WTC11 (cell line): Measurements from ENCODE around the gene AGBL1. TPM values are rescaled to one million over a fixed set of nuclear protein-coding genes. Genes with fewer than 3 reads are reported as not detected.

Source experiments
- ATAC-seq: fragments of 200-7000 bp; cut with Tn5 transposase; 2 replicates; pipeline ENCODE4 v1.10.0; 2021; ENCODE audit warnings: mild to moderate bottlenecking, moderate library complexity
- CTCF ChIA-PET: fragments of 300-600 bp; sonication (Branson Sonifier 250); formaldehyde crosslinking; loops from one replicate; lab custom pipeline; 2021; ENCODE audit warnings: antibody characterized with exemption; lab: Charles Lee
- POLR2A ChIA-PET: fragments of 350-600 bp; sonication (Branson Sonifier 250); formaldehyde crosslinking; loops from one replicate; lab custom pipeline; 2021; ENCODE audit warnings: antibody characterized with exemption; lab: Charles Lee
- DNase-seq: peaks from one replicate; pipeline ENCODE4 v3.0.0; 2021; ENCODE audit warnings: low spot score
- H3K27ac Mint-ChIP-seq: 2 replicates; pipeline ENCODE4 v1.8.0; 2021; ENCODE audit warnings: mixed read lengths
- H3K27me3 Mint-ChIP-seq: 2 replicates; pipeline ENCODE4 v1.8.0; 2021; ENCODE audit warnings: low read depth, mild to moderate bottlenecking, moderate library complexity, mixed read lengths
- H3K36me3 Mint-ChIP-seq: 2 replicates; pipeline ENCODE4 v1.8.0; 2021; ENCODE audit warnings: mixed read lengths
- H3K4me1 Mint-ChIP-seq: 2 replicates; pipeline ENCODE4 v1.8.0; 2022; ENCODE audit warnings: mixed read lengths
- H3K4me3 Mint-ChIP-seq: 2 replicates; pipeline ENCODE4 v1.8.0; 2021; ENCODE audit warnings: mild to moderate bottlenecking, moderate library complexity, mixed read lengths
- H3K9me3 Mint-ChIP-seq: 2 replicates; pipeline ENCODE4 v1.8.0; 2021; ENCODE audit warnings: mixed read lengths
- ATF3 ChIP-seq: sonication (generic); formaldehyde crosslinking; conservative IDR thresholded peaks from 2 replicates; pipeline ENCODE4 v1.8.1; 2022; ENCODE audit warnings: mild to moderate bottlenecking, missing genetic modification reagents
- ATF6 ChIP-seq: sonication (generic); formaldehyde crosslinking; IDR thresholded peaks from 2 replicates; pipeline ENCODE4 v1.8.1; 2023; ENCODE audit warnings: mild to moderate bottlenecking, missing genetic modification reagents
- CDX4 ChIP-seq: fragments of 250-450 bp; sonication (Bioruptor Pico); IDR thresholded peaks from 2 replicates; pipeline ENCODE4 v1.9.0; 2021; ENCODE audit warnings: moderate library complexity, mild to moderate bottlenecking, inconsistent platforms, borderline replicate concordance
- ESRRA ChIP-seq: sonication (generic); formaldehyde crosslinking; IDR thresholded peaks from 2 replicates; pipeline ENCODE4 v1.8.1; 2022; ENCODE audit warnings: mild to moderate bottlenecking, missing genetic modification reagents, borderline replicate concordance
- FOXP1 ChIP-seq: sonication (generic); formaldehyde crosslinking; IDR thresholded peaks from 2 replicates; pipeline ENCODE4 v1.8.0; 2022; ENCODE audit warnings: missing genetic modification reagents, mild to moderate bottlenecking, moderate library complexity, borderline replicate concordance
- GRHL2 ChIP-seq: fragments of 250-450 bp; sonication (Bioruptor Pico); IDR thresholded peaks from 2 replicates; pipeline ENCODE4 v1.8.0; 2022; ENCODE audit warnings: mild to moderate bottlenecking, moderate library complexity; ENCODE audit not compliant: insufficient replicate concordance, severe bottlenecking
- IRF1 ChIP-seq: sonication (generic); formaldehyde crosslinking; IDR thresholded peaks from 2 replicates; pipeline ENCODE4 v1.8.0; 2023; ENCODE audit warnings: missing genetic modification reagents
- IRF2 ChIP-seq: sonication (generic); formaldehyde crosslinking; IDR thresholded peaks from 2 replicates; pipeline ENCODE4 v1.8.0; 2022; ENCODE audit warnings: low read depth, missing genetic modification reagents, borderline replicate concordance
- NFE2L1 ChIP-seq: sonication (generic); formaldehyde crosslinking; IDR thresholded peaks from 2 replicates; pipeline ENCODE4 v1.8.1; 2023; ENCODE audit warnings: missing genetic modification reagents
- NFYB ChIP-seq: sonication (generic); formaldehyde crosslinking; conservative IDR thresholded peaks from 2 replicates; pipeline ENCODE4 v1.8.0; 2022; ENCODE audit warnings: low read depth, missing genetic modification reagents
- PRDM15 ChIP-seq: sonication (generic); formaldehyde crosslinking; IDR thresholded peaks from 2 replicates; pipeline ENCODE4 v1.8.0; 2022; ENCODE audit warnings: missing genetic modification reagents
- SP1 ChIP-seq: sonication (generic); formaldehyde crosslinking; conservative IDR thresholded peaks from 2 replicates; pipeline ENCODE4 v1.8.1; 2022; ENCODE audit warnings: missing genetic modification reagents
- STAT6 ChIP-seq: sonication (generic); formaldehyde crosslinking; conservative IDR thresholded peaks from 2 replicates; pipeline ENCODE4 v1.8.1; 2023; ENCODE audit warnings: mild to moderate bottlenecking, low read depth, missing genetic modification reagents, moderate library complexity
- ZMAT4 ChIP-seq: fragments of 250-450 bp; sonication (Bioruptor Pico); IDR thresholded peaks from 2 replicates; pipeline ENCODE4 v1.9.0; 2021; ENCODE audit warnings: mild to moderate bottlenecking
- ZNF232 ChIP-seq: sonication (generic); formaldehyde crosslinking; IDR thresholded peaks from 2 replicates; pipeline ENCODE4 v1.8.0; 2022; ENCODE audit warnings: mild to moderate bottlenecking, missing genetic modification reagents
- ZNF416 ChIP-seq: fragments of 250-450 bp; sonication (Bioruptor Pico); IDR thresholded peaks from 2 replicates; pipeline ENCODE4 v1.9.0; 2021; ENCODE audit warnings: mild to moderate bottlenecking, inconsistent platforms
- ZSCAN18 ChIP-seq: fragments of 250-450 bp; sonication (Bioruptor Pico); IDR thresholded peaks from 2 replicates; pipeline ENCODE4 v2.1.2; 2022; ENCODE audit warnings: mild to moderate bottlenecking, moderate library complexity
- total RNA-seq: library from RNA; stranded (reverse); gene quantifications from 3 replicates; pipeline ENCODE4 v1.2.3, GENCODE V29; 2021

Gene AGBL1
- total RNA-seq, 1 experiment from 2014 or later, result not detected

GRCh38 chr15:86432861-86433260 is 353.2 kb downstream of the AGBL1 start:
- no peak overlapping the region for H3K27ac Mint-ChIP-seq
- POLR2A ChIA-PET, result no interaction called here
- no peak overlapping the region for H3K4me3 Mint-ChIP-seq
- peaks cover 6% of the 10 kb centered on the region; the same call in 1 of the 2 replicates for H3K4me1 Mint-ChIP-seq
- CTCF ChIA-PET, result no interaction called here
- ATAC-seq, result no peak
- no peak for TF ChIP-seq ATF3 (CRISPR knock-in tag)
- no peak for TF ChIP-seq ESRRA (CRISPR knock-in tag)
- no peak for TF ChIP-seq IRF2
- no peak for TF ChIP-seq PRDM15 (CRISPR knock-in tag)
- no peak for TF ChIP-seq SP1
- TF ChIP-seq ATF6 (CRISPR knock-in tag), result no peak
- no peak for TF ChIP-seq ZNF232 (CRISPR knock-in tag)
- TF ChIP-seq ZSCAN18 (CRISPR knock-in tag), result no peak
- no peak for TF ChIP-seq FOXP1
- no peak for TF ChIP-seq ZMAT4
- no peak for TF ChIP-seq NFYB (CRISPR knock-in tag)
- TF ChIP-seq GRHL2, result no peak
- no peak for TF ChIP-seq STAT6 (CRISPR knock-in tag)
- TF ChIP-seq CDX4, result no peak
- TF ChIP-seq IRF1 (CRISPR knock-in tag), result no peak
- no peak for TF ChIP-seq NFE2L1 (CRISPR knock-in tag)
- TF ChIP-seq ZNF416 (CRISPR knock-in tag), result no peak
- TF ChIP-seq, all 79 proteins: peak for 0
- no peaks in the 10 kb centered on the region for H3K36me3 Mint-ChIP-seq
- H3K9me3 Mint-ChIP-seq, result no peaks in the 10 kb centered on the region
- no peak for DNase-seq
- no peaks in the 10 kb centered on the region for H3K27me3 Mint-ChIP-seq
